NCI-H146 treated with DMSO at 0.1 percent for 48 hours (cell line): Measurements from ENCODE around the gene SETD9.
A peak's percentile ranks its signal among the peaks of the same experiment; 100 is the strongest.

Source experiments
- DNase-seq: peaks from one replicate; lab custom pipeline; 2025; ENCODE audit not compliant: unreplicated experiment; lab: John Stamatoyannopoulos, UW

Gene SETD9

GRCh38 chr5:56934325-56934724 is 24.9 kb downstream of the SETD9 start:
- DNase-seq, result no peak

GRCh38 chr5:56938858-56939257 is 29.5 kb downstream of the SETD9 start:
- DNase-seq, result peak; percentile 38

DNA sequence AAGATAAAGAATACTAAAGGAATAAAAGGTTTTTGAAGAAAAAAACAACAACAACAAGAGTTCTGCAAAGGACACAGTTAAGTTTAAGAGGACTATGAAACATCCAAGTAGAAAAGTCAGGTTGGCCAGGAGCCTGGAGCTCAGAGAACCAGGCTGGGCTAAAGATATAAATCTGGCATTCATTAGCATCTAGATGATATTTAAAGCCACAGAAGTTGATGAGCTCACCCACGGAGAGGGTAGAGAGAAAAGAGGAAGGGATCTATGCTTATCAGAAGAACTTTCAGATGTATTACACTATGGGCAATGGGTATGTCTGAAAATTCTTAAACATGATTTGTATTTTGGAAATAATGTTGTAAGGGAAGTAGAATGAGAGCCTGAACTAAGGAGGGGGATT is 32.6 kb downstream of the SETD9 start:
- no peak for DNase-seq

GRCh38 chr5:56947052-56947451 is 37.7 kb downstream of the SETD9 start:
- no peak for DNase-seq

GRCh38 chr5:56950626-56951125 is 41.3 kb downstream of the SETD9 start:
- no peak for DNase-seq

- DNase-seq, result no peak
These were observed 41.9 kb downstream of the SETD9 start for GRCh38 chr5:56951126-56951945.

- DNase-seq, result peak; percentile 44
These were observed 42.7 kb downstream of the SETD9 start, which contains the start of gene MIER3 for GRCh38 chr5:56951946-56952691. TSS of gene MIER3 (minus strand) at chr5:56952123. CDS start at chr5:56952102, 21 bp downstream.

GRCh38 chr5:56954262-56954661 is 44.9 kb downstream of the SETD9 start:
- DNase-seq, result no peak

- DNase-seq, result no peak
These were observed 49.2 kb downstream of the SETD9 start for GRCh38 chr5:56958595-56958994.

DNA sequence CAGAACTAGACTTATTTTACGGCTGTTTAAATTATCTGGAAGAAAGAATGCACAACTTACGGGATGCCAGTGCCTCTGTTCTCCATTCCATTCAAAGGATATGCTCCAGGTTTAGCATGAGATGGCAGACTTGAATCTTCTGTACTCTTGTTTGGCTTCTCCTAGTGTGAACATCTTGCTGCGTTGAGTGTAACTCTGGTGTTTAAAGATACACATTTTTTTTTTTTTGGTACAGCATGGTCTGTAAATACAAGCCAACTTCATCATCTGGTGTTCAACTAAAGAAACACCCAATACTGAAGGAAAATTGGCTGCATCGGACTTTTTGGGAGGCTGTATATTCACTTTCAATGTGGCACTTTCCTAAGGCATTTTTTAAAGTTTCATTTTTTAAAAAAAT is 49.9 kb downstream of the SETD9 start:
- no peak for DNase-seq

DNA sequence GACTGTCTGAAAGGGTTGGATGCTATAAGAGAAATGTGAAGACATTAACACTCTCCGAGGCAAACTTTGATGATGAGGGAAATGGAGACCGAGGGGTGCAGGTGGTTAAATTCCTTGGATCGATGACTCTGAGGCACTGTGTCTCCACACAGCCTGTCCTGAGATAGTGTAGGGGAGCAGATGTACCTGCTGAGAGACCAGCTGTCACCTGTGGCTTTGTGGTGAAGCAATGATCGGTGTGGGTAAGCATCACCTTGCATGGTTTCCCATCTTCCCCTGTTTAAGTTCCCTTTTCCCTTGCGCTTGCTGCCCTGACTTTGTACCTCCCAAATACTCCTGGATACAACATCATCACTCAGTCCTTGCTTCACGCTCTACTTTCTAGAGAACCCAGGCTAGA is 52.4 kb downstream of the SETD9 start:
- DNase-seq, result no peak

DNA sequence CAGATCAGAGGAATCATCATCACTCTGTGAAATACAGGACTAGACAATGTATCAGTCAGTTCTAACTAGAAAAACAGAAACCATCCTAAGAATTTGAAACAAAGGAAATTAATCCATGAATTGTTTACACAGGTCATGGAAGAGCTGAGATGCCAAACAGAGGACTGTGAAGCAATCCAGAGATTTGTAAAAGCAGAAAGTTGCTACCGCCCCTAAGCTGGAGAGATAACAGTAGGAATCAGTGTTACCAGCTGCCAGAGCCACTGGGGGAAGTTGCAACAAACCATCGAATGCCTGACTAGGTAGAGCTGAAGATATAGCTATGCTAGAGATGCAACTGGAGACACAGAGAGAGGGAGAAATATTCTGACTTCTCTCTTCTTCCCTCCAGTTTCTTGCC is 52.9 kb downstream of the SETD9 start:
- DNase-seq, result no peak

DNA sequence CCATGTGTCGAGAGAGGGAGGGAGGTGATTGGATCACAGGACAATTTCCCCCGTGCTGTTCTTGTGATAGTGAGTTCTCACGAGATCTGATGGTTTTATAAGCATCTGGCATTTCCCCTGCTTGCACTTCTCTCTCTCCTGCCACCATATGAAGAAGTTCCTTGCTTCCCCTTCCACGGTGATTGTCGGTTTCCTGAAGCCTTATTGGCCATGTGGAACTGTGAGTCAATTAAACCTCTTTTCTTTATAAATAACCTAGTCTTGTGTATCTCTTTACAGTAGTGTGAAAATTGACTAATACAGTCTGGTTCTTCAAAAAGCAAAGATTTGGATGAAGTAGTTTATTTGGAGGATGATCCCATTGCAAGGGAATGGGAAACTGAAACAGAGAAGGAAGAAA is 53.9 kb downstream of the SETD9 start:
- DNase-seq, result no peak

DNA sequence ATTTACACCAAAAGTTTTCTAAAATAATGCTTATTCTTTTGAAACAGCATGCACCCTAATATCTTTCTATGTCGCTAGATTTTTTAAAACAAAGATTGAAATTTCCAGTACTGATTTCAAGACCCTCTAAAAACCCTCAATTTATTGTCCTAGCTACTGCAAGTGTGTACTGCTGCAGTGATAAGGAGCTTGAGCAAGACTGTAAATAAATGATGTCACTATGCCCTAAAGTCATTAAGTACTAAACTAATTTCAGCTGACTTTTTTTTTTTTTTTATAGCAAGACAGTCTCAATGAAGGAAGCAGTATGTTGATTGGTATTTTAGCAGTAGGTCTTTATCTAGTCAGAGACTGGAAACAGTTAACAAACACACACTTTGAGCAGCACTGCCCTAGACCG is 54.8 kb downstream of the SETD9 start:
- no peak for DNase-seq
